ENCODE measurements around the gene SCYGR3.

Gene SCYGR3

DNA sequence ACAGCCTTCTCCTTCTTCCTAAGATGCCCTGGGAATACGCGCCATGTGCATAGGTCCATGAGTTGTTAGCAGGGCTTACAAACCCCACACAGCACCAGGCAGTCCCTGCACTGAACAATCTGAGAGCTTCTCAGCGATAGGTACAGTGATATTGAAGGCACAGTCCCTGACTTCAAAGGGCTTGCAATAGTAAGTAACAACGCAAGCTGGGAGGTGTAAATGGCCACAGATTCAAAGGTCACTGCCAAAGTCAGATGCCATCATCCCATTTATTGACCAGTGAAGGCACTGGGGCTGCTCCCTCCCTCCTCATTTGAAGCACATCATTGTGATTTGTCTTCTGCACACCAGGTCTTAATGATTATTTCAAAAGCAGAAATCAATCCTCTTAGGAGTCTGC lies 541 bp upstream of the SCYGR3 start:
- DNase-seq (ENCODE audit: low spot score), result no peak
- TF ChIP-seq, protein P1, sequence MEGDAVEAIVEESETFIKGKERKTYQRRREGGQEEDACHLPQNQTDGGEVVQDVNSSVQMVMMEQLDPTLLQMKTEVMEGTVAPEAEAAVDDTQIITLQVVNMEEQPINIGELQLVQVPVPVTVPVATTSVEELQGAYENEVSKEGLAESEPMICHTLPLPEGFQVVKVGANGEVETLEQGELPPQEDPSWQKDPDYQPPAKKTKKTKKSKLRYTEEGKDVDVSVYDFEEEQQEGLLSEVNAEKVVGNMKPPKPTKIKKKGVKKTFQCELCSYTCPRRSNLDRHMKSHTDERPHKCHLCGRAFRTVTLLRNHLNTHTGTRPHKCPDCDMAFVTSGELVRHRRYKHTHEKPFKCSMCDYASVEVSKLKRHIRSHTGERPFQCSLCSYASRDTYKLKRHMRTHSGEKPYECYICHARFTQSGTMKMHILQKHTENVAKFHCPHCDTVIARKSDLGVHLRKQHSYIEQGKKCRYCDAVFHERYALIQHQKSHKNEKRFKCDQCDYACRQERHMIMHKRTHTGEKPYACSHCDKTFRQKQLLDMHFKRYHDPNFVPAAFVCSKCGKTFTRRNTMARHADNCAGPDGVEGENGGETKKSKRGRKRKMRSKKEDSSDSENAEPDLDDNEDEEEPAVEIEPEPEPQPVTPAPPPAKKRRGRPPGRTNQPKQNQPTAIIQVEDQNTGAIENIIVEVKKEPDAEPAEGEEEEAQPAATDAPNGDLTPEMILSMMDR (IDR thresholded peaks at IDR 0.05), result no peak

DNA sequence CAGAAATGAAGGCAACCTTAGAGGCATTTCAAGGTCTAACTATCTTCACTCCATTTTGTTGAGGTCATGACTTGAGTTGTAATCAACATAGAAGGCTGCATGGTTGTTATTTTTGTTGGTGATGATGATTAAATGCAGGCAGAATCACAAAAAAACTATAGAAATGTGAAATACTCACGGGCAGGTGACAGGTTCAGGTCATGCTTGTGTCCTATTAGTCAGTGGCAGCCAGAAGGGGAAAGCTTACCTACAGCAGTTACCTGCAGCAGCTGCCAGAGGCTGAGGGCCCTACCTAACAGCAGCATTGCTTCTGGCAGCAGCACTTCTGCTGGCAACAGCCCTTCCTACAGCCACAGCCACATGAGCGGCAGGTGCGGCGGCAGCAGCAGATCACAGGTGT lies 394 bp downstream of the SCYGR3 start:
- Histone ChIP-seq H3K27ac (no peak overlapping the region), H3K4me3 (no peak overlapping the region)
- TF ChIP-seq, protein P1 (IDR thresholded peaks at IDR 0.05), result no peak
- no peak for DNase-seq (ENCODE audit: low spot score)

More for the DNA sequence above, 541 bp upstream of the SCYGR3 start:
- no peak overlapping the region for H3K27ac ChIP-seq
- H3K4me3 ChIP-seq, result no peak overlapping the region

DNA sequence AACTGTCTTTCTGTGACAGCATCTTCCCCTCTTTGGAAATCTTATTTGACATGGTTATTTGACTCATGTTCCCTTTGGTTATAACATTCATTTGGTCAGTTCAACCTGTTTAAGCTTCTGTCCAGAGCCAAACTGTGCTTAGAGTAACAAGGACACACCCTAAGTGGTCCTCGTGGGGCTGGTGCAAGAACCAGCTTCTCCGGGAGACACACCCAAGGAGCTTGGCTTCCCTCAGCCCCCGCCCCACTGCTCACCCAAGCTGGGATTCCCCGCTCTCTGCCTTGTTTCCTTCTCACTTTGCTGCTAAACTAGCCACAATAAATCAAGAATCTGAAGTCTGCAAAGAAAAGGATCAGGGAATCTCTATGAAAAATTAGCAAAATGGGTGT lies 1.4 kb downstream of the SCYGR3 start:
- no peak for DNase-seq (ENCODE audit: low spot score)
- Histone ChIP-seq H3K4me3 (no peak overlapping the region), H3K27ac (no peak overlapping the region)
- TF ChIP-seq, protein P1 (IDR thresholded peaks at IDR 0.05), result no peak

DNA sequence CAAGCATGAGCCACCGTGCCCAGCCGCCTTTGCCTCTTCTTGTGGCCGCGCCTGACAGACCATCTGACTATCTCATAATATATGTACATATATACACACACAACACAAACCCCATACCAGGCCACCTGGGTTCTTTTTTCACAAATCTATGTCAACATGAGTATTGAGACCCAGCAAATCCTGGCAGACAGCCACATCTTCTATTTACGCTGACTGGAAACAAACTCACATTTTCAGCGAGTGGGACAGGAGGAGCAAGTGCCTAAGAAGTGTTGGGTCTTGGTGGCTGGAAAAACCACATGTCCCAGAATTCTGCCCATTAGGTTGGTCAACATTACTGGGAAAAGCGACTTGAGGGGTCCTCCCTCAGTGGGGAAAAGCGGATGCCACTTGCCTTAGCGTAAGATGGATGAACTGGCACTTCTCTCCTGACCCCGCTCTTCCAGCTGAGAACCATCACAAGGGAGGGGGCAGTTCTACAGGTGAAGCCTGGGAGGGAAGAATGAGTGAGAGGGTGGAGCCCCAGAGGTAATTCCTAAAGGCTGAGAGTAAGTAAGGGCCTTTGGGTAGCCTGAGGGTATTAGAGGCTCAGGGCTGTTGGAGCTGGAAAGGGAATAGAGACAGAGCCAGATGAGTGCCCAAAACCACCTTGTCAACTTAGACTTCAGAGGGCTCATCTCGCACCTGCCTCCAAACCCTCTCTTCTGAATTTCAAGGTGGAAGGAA lies 1.9 kb downstream of the SCYGR3 start:
- no peak for DNase-seq (ENCODE audit: low spot score)
- H3K4me3 ChIP-seq, result no peak overlapping the region
- TF ChIP-seq, protein P1 (IDR thresholded peaks at IDR 0.05), result no peak
- no peak overlapping the region for H3K27ac ChIP-seq

DNA sequence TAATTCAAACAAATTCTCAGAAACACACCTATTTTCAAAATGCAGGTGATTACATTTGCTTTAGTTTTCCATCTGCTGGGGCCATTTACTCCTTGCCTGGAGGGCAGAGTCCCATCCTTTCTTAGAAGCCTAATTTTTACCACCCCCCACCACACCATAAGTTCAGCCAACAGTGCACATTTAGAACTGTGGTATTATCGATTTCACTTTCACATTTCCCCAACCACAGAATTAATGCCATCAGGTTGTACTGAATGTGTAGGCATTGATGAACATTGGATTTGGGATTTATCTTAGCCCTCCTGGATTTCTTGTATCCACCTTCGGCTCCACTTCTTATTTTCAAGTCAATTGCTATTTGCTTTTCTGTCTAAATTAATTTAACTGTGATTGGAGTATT lies 4.5 kb downstream of the SCYGR3 start:
- TF ChIP-seq, protein P1 (IDR thresholded peaks at IDR 0.05), result no peak
- no peak overlapping the region for H3K4me3 ChIP-seq
- no peak overlapping the region for H3K27ac ChIP-seq
- no peak for DNase-seq (ENCODE audit: low spot score)

DNA sequence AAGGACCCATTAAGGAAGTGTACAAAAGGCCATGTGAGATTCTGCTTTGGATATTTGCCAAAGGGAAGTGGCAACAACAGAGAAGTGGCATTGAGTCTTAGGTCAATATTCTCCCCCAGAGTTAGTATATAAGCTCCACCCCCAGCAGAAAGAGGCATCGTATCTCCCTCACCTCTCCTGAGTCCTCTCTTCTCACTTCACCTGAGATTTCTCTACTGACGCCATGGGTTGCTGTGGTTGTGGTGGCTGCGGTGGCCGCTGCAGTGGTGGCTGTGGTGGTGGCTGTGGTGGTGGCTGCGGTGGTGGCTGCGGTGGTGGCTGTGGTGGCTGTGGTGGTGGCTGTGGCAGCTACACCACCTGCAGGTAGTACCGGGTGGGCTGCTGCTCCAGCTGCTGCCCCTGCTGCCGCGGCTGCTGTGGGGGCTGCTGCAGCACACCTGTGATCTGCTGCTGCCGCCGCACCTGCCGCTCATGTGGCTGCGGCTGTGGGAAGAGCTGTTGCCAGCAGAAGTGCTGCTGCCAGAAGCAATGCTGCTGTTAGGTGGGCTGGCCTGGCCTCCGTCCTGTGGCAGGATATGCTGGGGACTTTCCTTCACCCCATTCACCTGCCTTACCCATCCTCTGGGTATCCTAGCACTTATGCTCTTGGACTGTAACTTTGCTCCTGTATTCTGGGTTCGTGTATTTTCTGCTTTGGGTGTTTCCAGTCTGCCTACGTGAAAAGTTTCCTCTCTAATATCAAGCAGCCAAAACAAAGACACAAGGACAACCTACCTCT lies 5.9 kb downstream of the SCYGR3 start:
- TF ChIP-seq, protein P1 (IDR thresholded peaks at IDR 0.05), result no peak
- H3K27ac ChIP-seq, result no peak overlapping the region
- no peak overlapping the region for H3K4me3 ChIP-seq
- DNase-seq (ENCODE audit: low spot score), result no peak

DNA sequence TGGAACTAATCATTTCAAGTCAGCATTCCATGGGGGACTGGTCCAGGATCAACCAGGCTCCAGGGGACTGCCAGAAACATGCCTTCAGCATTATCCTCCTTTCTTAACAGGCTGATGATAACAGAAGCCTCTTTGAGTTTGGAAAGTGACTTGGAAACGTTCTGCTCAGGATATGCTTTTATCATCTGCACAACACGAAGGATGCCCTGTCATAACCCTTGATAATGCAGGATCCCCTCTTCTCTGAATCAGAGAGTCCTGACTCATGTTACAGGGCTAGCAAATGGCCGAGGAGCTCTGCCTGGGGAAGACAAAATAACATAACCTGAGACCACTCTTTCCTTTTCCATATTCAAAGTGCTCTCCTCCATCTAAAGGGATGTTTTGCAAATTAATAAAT lies 6.7 kb downstream of the SCYGR3 start:
- TF ChIP-seq, protein P1 (IDR thresholded peaks at IDR 0.05), result no peak
- Histone ChIP-seq H3K4me3 (no peak overlapping the region), H3K27ac (no peak overlapping the region)
- no peak for DNase-seq (ENCODE audit: low spot score)
